CD14-positive monocyte (primary cell): Measurements from ENCODE around the gene ANTXR1. TPM values are rescaled to one million over a fixed set of nuclear protein-coding genes. Genes with fewer than 3 reads are reported as not detected.

Experiments
- DNase-seq, 3 donors: peaks; one replicate each; pipeline ENCODE4 v3.0.0-alpha.2; 2011 to 2022
- H2AFZ ChIP-seq: 2 replicates; pipeline ENCODE4 v1.6.0; 2012; ENCODE audit warnings: mild to moderate bottlenecking, low read depth, low read length, inconsistent platforms; ENCODE audit not compliant: insufficient read depth, poor library complexity, severe bottlenecking
- H3K27ac ChIP-seq, 2 donors: 1 replicate in 1 of 2; 2 replicates in 1 of 2; pipeline ENCODE4 v1.5.1; 2012 to 2013; ENCODE audit warnings: low read length in 2 of 2, control low read depth in 1 of 2, inconsistent platforms in 1 of 2, low read depth in 1 of 2, mild to moderate bottlenecking in 1 of 2
- H3K27me3 ChIP-seq, 2 donors: one replicate each; pipeline versions ENCODE4 v1.6.0 to v1.6.1; 2011 to 2013; ENCODE audit warnings: low read length in 2 of 2; ENCODE audit not compliant: control insufficient read depth in 2 of 2, insufficient read depth in 2 of 2
- H3K36me3 ChIP-seq, 2 donors: replicated peaks in 1 of 2; 1 replicate in 1 of 2; 2 replicates in 1 of 2; pipeline versions ENCODE4 v1.5.1 to v1.6.1; 2012 to 2013; ENCODE audit warnings: low read length in 2 of 2, control low read depth in 1 of 2, inconsistent platforms in 1 of 2, mild to moderate bottlenecking in 1 of 2; ENCODE audit not compliant: insufficient read depth in 2 of 2, control insufficient read depth in 1 of 2
- H3K4me1 ChIP-seq, 2 donors: 1 replicate in 1 of 2; 2 replicates in 1 of 2; pipeline versions ENCODE4 v1.5.1 to v1.6.1; 2012 to 2013; ENCODE audit warnings: low read length in 2 of 2, control low read depth in 1 of 2, inconsistent platforms in 1 of 2, mild to moderate bottlenecking in 1 of 2, moderate library complexity in 1 of 2; ENCODE audit not compliant: insufficient read depth in 2 of 2, control insufficient read depth in 1 of 2
- H3K4me2 ChIP-seq: replicated peaks from 2 replicates; pipeline ENCODE3; 2012; ENCODE audit warnings: low read length, moderate library complexity, mild to moderate bottlenecking; ENCODE audit not compliant: poor library complexity, severe bottlenecking; ENCODE audit errors: extremely low read depth
- H3K4me3 ChIP-seq, 3 experiments: fragments of 200-600 bp in 1 of 3; sonication (generic) in 1 of 3; replicated peaks in 1 of 3; 1 replicate in 2 of 3; 2 replicates in 1 of 3; pipeline ENCODE4 v1.5.1; 2011 to 2013; ENCODE audit warnings: low read length in 3 of 3, mild to moderate bottlenecking in 3 of 3, control low read depth in 2 of 3, low read depth in 2 of 3, inconsistent platforms in 1 of 3, moderate library complexity in 1 of 3
- H3K79me2 ChIP-seq: 2 replicates; pipeline ENCODE4 v1.6.0; 2012; ENCODE audit warnings: mild to moderate bottlenecking, control low read depth, inconsistent platforms, low read length, moderate library complexity; ENCODE audit not compliant: insufficient read depth
- H3K9ac ChIP-seq: 2 replicates; pipeline ENCODE4 v1.6.0; 2017; ENCODE audit warnings: low read length, mild to moderate bottlenecking; ENCODE audit not compliant: insufficient read depth, poor library complexity, severe bottlenecking
- H3K9me3 ChIP-seq, 2 donors: replicated peaks in 1 of 2; 1 replicate in 1 of 2; 2 replicates in 1 of 2; pipeline versions ENCODE4 v1.5.1 to v1.6.1; 2012 to 2013; ENCODE audit warnings: low read length in 2 of 2, control low read depth in 1 of 2; ENCODE audit not compliant: control insufficient read depth in 1 of 2, insufficient read depth in 1 of 2
- H4K20me1 ChIP-seq: 2 replicates; pipeline ENCODE4 v1.6.0; 2012; ENCODE audit warnings: mild to moderate bottlenecking, low read length, control low read depth, moderate library complexity; ENCODE audit not compliant: insufficient read depth
- H3K27ac Mint-ChIP-seq, 7 donors: one replicate each; pipeline ENCODE4 v1.8.0; 2020; ENCODE audit warnings: mild to moderate bottlenecking in 7 of 7, mixed read lengths in 7 of 7, moderate library complexity in 6 of 7, inconsistent platforms in 2 of 7
- H3K27me3 Mint-ChIP-seq, 3 donors: one replicate each; pipeline ENCODE4 v1.8.0; 2021 to 2022; ENCODE audit warnings: low read depth in 3 of 3, mild to moderate bottlenecking in 3 of 3, mixed read lengths in 3 of 3, moderate library complexity in 3 of 3, inconsistent platforms in 1 of 3
- H3K36me3 Mint-ChIP-seq, 2 donors: one replicate each; pipeline ENCODE4 v1.8.0; 2020; ENCODE audit warnings: mixed read lengths in 2 of 2, inconsistent platforms in 1 of 2, mild to moderate bottlenecking in 1 of 2
- H3K4me1 Mint-ChIP-seq: one replicate; pipeline ENCODE4 v1.8.0; 2020; ENCODE audit warnings: mild to moderate bottlenecking, mixed read lengths
- H3K4me3 Mint-ChIP-seq, 2 donors: one replicate each; pipeline ENCODE4 v1.8.0; 2020; ENCODE audit warnings: mild to moderate bottlenecking in 2 of 2, mixed read lengths in 2 of 2, moderate library complexity in 1 of 2
- H3K9me3 Mint-ChIP-seq, 7 donors: one replicate each; pipeline ENCODE4 v1.8.0; 2020 to 2022; ENCODE audit warnings: mixed read lengths in 7 of 7, mild to moderate bottlenecking in 6 of 7, moderate library complexity in 6 of 7, inconsistent platforms in 2 of 7
- CTCF ChIP-seq: fragments of 200-600 bp; IDR thresholded peaks from one replicate; pipeline ENCODE4 v1.8.0; 2022; ENCODE audit warnings: antibody characterized with exemption, mild to moderate bottlenecking
- WGBS: methylation state at CpG from one replicate; pipeline ENCODE4 v1.1.5; 2013; ENCODE audit warnings: missing lambda C conversion rate; ENCODE audit not compliant: insufficient coverage; 5-methylcytosine and 5-hydroxymethylcytosine counted together
- intact Hi-C, 2 donors: fragments of 100-400 bp; cut with micrococcal nuclease; formaldehyde crosslinking; loops; one replicate each; pipeline versions ENCODE4 v1.15.0 to v1.15.1; 2023
- polyA plus RNA-seq, 3 donors: library from polyadenylated mRNA; depleted of rRNA in 1 of 3; unstranded in 2 of 3; stranded (reverse) in 1 of 3; fragments of 300-500 nt in 2 of 3; fragments of >200 nt in 1 of 3; fragmentation: Illumina TruSeq in 2 of 3; gene quantifications; 1 replicate in 2 of 3; 2 replicates in 1 of 3; pipeline ENCODE4 v1.2.3, GENCODE V29; 2012 to 2021

Gene ANTXR1
- polyA plus RNA-seq, 3 donors = not detected

- no peaks in the 10 kb centered on the region for H4K20me1 ChIP-seq
- peaks cover 0 to 1% (median 0%) of the 10 kb centered on the region in 7 donors for H3K9me3 Mint-ChIP-seq
- H3K27me3 ChIP-seq = no peaks in the 10 kb centered on the region
- no peak overlapping the region for H3K27ac Mint-ChIP-seq
- no peak for TF ChIP-seq CTCF
- no peak overlapping the region for H3K4me2 ChIP-seq
- DNase-seq = no peak
- no peak overlapping the region for H2AFZ ChIP-seq
- no peak overlapping the region for H3K27ac ChIP-seq
- WGBS = 100% methylated on average over 4 of the region's 5 CpGs
- H3K9ac ChIP-seq = no peak overlapping the region
- H3K36me3 Mint-ChIP-seq = no peaks in the 10 kb centered on the region
- no peak overlapping the region for H3K4me3 ChIP-seq
- intact Hi-C loops = no loop called here
- H3K4me1 Mint-ChIP-seq = peaks cover 20% of the 10 kb centered on the region
- peaks cover 13 to 16% of the 10 kb centered on the region in 2 donors for H3K4me1 ChIP-seq
- peaks cover 2 to 6% (median 3%) of the 10 kb centered on the region in 3 donors for H3K27me3 Mint-ChIP-seq
- H3K79me2 ChIP-seq = no peaks in the 10 kb centered on the region
- no peaks in the 10 kb centered on the region for H3K36me3 ChIP-seq
- H3K4me3 Mint-ChIP-seq = no peak overlapping the region
- no peaks in the 10 kb centered on the region for H3K9me3 ChIP-seq
Measured at GRCh38 chr2:69184224-69184623, 171.2 kb downstream of the ANTXR1 start.

GRCh38 chr2:69185807-69186206 is 172.8 kb downstream of the ANTXR1 start:
- peaks cover 0 to 1% (median 0%) of the 10 kb centered on the region in 7 donors for H3K9me3 Mint-ChIP-seq
- no peaks in the 10 kb centered on the region for H3K9me3 ChIP-seq
- no peak overlapping the region for H3K27ac Mint-ChIP-seq
- H2AFZ ChIP-seq = no peak overlapping the region
- intact Hi-C loops = no loop called here
- H3K4me2 ChIP-seq = no peak overlapping the region
- H3K36me3 ChIP-seq = no peaks in the 10 kb centered on the region
- H3K36me3 Mint-ChIP-seq = no peaks in the 10 kb centered on the region
- H3K27me3 ChIP-seq = no peaks in the 10 kb centered on the region
- DNase-seq = no peak
- H3K4me3 Mint-ChIP-seq = no peak overlapping the region
- peaks cover 4% of the 10 kb centered on the region for H3K4me1 Mint-ChIP-seq
- no peaks in the 10 kb centered on the region for H3K4me1 ChIP-seq
- no peak for TF ChIP-seq CTCF
- H3K27ac ChIP-seq = no peak overlapping the region
- no peaks in the 10 kb centered on the region for H3K79me2 ChIP-seq
- H3K9ac ChIP-seq = no peak overlapping the region
- H3K27me3 Mint-ChIP-seq = peaks cover 6 to 8% (median 8%) of the 10 kb centered on the region in 3 donors
- H3K4me3 ChIP-seq = no peak overlapping the region
- 100% methylated on average over 1 of the region's 7 CpGs for WGBS
- no peaks in the 10 kb centered on the region for H4K20me1 ChIP-seq
